ENCODE results near the gene CMTM7.

CMTM7 gene

DNA sequence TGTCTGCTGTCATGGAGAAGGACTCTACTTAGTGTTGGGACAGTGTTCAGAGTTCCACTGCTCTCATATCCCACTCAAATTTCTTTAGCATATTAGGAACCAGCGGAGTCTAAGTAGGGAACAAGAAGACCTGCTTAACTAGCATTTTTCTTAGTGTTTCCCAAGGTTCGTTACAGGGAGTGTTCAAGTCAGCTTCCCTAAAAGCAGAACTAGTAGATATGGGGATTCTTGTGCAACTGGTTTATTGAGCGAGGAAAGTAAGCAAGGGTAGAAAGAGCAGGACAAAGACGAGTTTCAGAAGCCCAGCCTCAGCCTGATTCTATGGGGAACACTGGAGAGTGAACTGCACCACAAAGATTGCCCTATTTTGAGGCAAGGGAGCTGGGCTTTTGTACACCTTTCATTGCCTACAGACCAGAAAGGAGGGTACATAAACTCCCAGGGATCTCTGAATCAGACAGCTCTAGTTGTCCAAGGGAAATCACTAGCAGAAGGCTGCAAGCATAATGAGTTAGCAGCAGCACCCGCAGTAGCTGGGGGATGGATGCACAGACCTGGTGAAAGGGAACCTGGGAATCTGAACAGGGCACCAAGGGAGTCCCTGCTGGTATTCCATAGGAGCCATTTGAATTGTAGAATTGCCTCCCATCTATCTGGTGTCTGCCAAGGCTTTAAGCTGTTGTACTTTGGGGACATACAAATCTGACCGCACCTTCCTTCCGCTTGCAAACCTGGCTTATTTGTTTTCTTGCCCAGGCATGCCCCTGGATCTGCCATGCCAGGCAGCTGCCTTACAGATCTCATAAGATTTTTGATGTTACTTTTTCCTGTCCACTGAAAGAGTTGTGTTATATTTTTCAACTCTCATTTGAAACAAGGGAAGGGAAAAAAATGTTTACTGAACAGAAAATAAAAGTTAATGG is 15.1 kb downstream of the CMTM7 start:
- Histone ChIP-seq H3K27me3 (ENCODE audit: control insufficient read depth, insufficient read depth, low read length) (no peaks in the 10 kb centered on the region), H3K4me3 (ENCODE audit: low read length) (no peak overlapping the region), H3K4me1 (ENCODE audit: control insufficient read depth, insufficient read depth, low read length) (no peaks in the 10 kb centered on the region), H3K9ac (ENCODE audit: low read length) (no peak overlapping the region), H3K36me3 (ENCODE audit: control insufficient read depth, insufficient read depth, low read length) (no peaks in the 10 kb centered on the region), H3K27ac (ENCODE audit: low read depth, low read length) (no peak overlapping the region)

DNA sequence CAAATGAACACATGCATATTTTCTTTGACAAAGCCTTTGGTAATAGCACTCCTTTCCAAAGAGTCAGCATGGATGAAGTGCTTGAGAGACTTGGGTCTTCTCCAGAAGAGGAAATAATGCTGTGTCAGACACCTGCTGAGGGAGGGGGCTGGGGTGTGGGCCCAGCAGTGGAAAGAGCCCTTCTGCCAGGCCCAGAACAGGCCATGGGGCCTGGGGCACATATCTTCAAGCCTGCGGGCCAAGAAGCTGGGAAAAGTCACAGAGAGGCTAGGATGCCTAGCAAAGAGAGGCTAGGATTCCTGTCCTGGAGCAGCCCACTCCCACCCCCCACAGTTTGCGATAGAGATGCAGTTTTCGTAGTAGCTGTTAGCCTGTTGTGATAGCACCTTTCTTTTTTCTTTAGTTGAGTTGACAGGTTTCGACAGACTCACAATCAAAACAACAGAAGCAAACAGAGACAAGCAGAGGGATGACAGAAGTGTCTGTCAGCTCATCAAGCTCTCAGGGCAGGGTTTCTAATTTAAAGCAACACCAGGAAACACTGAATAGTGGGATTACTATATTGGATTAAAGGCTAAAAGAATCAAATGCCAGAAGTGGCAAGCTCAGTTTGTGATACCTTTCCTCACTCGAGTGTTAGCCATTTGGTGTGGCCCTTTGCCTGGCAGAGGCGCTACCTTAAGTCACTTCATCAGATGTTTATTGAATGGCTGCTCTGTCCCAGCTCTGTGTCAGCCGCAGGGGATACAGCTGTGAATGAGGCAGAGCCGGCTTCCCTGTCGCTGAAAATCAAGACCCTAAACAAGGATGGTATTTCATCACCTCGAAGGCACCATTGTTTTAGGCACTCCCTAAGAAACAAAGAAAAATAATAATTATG is 19.0 kb downstream of the CMTM7 start:
- H3K4me3 ChIP-seq (ENCODE audit: low read length) = no peak overlapping the region
- no peak overlapping the region for H3K27ac ChIP-seq (ENCODE audit: low read depth, low read length)
- H3K4me1 ChIP-seq (ENCODE audit: control insufficient read depth, insufficient read depth, low read length) = no peaks in the 10 kb centered on the region
- H3K36me3 ChIP-seq (ENCODE audit: control insufficient read depth, insufficient read depth, low read length) = no peaks in the 10 kb centered on the region
- H3K9ac ChIP-seq (ENCODE audit: low read length) = no peak overlapping the region
- no peaks in the 10 kb centered on the region for H3K27me3 ChIP-seq (ENCODE audit: control insufficient read depth, insufficient read depth, low read length)

DNA sequence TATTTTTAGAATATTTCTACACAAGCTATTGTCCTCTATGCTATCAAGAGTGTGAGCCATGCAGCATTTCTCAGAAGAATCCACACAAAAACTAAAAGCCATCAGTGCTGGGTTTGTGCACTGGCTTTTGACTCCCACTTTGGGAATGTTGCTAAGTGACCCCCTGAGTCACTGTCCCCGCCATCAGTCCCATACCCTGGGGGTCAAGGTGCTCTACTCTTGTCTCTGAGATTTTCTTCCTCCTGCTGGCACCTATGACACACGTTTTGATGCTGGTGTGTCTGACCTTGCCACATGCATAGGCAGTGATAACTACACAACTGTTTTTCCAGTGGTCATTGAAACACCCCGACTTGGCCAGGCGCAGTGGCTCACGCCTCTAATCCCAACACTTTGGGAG is 19.8 kb downstream of the CMTM7 start:
- Histone ChIP-seq H3K27me3 (ENCODE audit: control insufficient read depth, insufficient read depth, low read length) (no peaks in the 10 kb centered on the region), H3K36me3 (ENCODE audit: control insufficient read depth, insufficient read depth, low read length) (no peaks in the 10 kb centered on the region), H3K4me1 (ENCODE audit: control insufficient read depth, insufficient read depth, low read length) (no peaks in the 10 kb centered on the region), H3K4me3 (ENCODE audit: low read length) (no peak overlapping the region), H3K9ac (ENCODE audit: low read length) (no peak overlapping the region), H3K27ac (ENCODE audit: low read depth, low read length) (no peak overlapping the region)

DNA sequence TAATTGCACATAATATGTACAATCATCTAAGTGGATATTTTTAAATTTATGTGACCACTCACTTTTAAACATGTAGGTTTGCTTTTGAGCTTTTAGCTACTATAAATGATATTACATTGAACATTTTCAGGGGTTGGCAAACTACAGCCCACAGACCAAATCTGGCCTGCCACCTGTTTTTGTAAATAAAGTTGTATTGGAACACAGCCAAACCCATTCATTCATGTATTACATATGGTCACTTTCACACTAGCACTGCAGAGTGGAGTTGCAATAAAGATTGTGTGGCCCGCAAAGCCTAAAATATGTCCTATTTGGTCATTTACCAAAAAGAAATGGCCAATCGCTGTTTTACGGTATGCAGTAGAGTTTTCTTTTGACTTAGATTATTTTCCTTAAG is 21.2 kb downstream of the CMTM7 start:
- no peaks in the 10 kb centered on the region for H3K36me3 ChIP-seq (ENCODE audit: control insufficient read depth, insufficient read depth, low read length)
- no peaks in the 10 kb centered on the region for H3K4me1 ChIP-seq (ENCODE audit: control insufficient read depth, insufficient read depth, low read length)
- no peaks in the 10 kb centered on the region for H3K27me3 ChIP-seq (ENCODE audit: control insufficient read depth, insufficient read depth, low read length)
- H3K9ac ChIP-seq (ENCODE audit: low read length) = no peak overlapping the region
- no peak overlapping the region for H3K27ac ChIP-seq (ENCODE audit: low read depth, low read length)
- H3K4me3 ChIP-seq (ENCODE audit: low read length) = no peak overlapping the region

DNA sequence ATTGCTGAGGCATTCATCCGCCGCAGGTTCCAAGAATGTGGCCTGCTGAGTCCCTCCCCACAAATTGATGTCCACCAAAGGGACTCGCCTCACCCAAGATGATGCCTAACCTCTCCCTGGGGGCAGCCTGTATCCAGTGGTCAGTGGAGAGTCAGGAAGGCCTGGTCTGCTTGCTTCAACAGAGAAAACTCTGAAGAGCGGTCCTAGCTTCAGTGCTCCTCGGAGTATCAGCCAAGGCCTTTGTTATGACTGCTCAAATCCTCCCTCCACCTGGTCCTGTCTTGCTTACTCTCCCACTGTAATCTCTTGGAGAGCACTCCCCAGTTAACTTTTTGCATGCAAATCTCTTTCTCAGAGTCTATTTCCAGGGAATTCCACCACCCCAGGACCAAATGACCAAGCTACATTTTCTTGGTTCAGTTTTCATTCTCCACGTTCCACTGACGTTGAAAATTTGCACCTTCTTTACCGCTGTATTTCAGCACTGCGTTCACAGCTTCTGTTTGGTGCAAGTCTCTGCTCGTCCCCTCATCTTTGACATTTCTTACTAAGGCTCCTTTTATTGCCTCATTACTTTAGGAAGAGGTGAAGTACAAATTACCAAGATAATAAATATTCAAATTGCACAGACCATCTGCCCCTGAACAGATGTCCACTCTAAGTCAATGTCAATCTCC is 22.3 kb downstream of the CMTM7 start:
- H3K4me1 ChIP-seq (ENCODE audit: control insufficient read depth, insufficient read depth, low read length) = no peaks in the 10 kb centered on the region
- no peak overlapping the region for H3K9ac ChIP-seq (ENCODE audit: low read length)
- H3K36me3 ChIP-seq (ENCODE audit: control insufficient read depth, insufficient read depth, low read length) = no peaks in the 10 kb centered on the region
- H3K27ac ChIP-seq (ENCODE audit: low read depth, low read length) = no peak overlapping the region
- no peaks in the 10 kb centered on the region for H3K27me3 ChIP-seq (ENCODE audit: control insufficient read depth, insufficient read depth, low read length)
- H3K4me3 ChIP-seq (ENCODE audit: low read length) = no peak overlapping the region

DNA sequence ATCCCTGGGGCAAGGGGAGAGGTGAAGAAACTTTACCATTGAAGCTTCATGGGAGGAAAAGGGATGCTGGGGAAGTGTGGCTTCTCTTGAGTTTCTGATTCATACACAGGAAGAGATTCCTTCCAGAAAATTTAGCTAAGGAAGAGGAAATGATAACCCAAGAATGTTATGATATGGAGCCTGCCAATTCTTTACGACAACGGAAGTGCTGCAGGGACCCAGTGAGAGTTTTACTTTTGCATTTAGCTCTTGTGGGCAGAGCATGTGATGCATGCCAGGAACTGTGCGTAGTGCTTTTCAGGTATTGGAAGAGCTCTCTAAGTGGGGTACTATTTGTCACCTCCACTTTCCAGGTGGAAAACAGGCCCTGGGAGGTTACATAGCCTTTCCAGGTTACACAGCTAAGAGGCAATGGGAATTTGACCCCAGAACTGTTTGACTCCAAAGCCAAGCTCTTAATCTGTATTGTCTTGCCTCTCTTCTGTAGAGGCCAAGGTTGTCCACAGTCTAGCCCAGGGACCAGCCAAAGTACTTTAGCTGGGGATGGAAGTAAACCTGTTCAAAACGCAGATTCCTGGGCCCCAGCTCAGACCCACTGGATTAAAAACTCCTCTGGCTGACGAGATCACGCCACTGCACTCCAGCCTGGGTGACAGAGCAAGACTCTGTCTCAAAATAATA is 23.0 kb downstream of the CMTM7 start:
- Histone ChIP-seq H3K27ac (ENCODE audit: low read depth, low read length) (no peak overlapping the region), H3K36me3 (ENCODE audit: control insufficient read depth, insufficient read depth, low read length) (no peaks in the 10 kb centered on the region), H3K4me1 (ENCODE audit: control insufficient read depth, insufficient read depth, low read length) (no peaks in the 10 kb centered on the region), H3K27me3 (ENCODE audit: control insufficient read depth, insufficient read depth, low read length) (no peaks in the 10 kb centered on the region), H3K4me3 (ENCODE audit: low read length) (no peak overlapping the region), H3K9ac (ENCODE audit: low read length) (no peak overlapping the region)

DNA sequence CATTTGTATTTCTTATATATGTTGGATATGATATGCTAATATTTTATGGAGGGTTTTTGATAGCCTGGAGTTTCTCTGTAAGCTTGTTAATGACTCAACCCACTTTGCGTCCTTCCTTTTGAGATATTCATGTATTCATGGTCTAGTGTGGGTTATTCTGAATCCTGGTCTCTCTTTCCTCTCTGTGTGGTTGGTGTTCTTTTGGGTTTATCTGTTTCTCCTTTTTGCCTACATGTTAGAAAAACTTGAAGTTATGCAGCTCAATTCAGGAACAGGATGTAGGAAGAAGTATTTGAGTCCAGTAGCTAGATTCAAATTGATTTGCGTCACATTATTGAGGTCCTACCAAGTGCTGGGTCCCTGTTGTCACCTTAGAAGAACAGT is 28.1 kb downstream of the CMTM7 start:
- Histone ChIP-seq H3K27me3 (ENCODE audit: control insufficient read depth, insufficient read depth, low read length) (no peaks in the 10 kb centered on the region), H3K9ac (ENCODE audit: low read length) (no peak overlapping the region), H3K36me3 (ENCODE audit: control insufficient read depth, insufficient read depth, low read length) (no peaks in the 10 kb centered on the region), H3K27ac (ENCODE audit: low read depth, low read length) (no peak overlapping the region), H3K4me1 (ENCODE audit: control insufficient read depth, insufficient read depth, low read length) (peaks cover 13% of the 10 kb centered on the region), H3K4me3 (ENCODE audit: low read length) (no peak overlapping the region)

DNA sequence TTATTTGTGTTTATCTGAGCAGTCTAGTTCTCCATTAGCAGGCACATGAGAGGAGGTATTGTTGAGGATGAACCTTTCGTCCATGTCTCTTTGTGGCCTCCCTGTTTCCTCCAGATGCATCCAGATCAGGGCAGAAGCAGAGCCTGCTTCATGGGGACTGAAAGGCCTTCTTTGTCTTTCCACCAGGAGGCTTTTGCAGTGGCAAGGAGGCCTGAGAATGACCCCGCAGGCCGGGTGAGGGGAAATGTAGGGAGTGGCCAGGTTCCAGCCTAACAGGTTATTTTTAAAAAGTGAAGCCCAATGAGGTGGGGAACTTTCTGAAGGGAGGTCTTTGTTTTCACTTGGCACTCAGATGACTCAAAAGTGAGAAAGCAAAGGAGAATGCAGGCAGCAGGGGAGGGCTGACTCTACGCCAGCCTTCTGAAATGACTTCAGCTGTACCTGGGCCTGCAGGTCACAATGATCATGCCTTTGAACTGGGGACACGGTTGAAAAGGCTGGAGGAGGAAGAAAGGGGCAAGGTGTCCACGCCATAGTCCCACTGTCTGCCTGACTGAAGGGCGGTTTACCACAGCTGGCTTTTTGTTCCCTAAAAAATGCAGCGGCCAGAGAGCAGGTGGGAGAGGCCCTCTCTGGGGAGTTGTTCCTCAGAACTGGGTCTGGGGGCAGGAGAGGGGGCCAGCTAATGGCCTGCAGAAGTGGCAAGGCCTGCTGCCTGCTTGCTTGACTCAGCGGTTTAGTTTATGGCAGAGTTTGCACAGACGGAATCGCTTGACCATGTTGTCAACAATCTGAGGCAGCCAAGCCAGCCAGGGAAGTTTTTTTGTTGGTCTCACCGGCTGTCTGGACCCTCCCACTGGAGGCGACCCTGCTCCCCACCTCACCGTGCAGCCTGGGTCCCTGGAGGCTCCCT is 28.7 kb downstream of the CMTM7 start:
- Histone ChIP-seq H3K9ac (ENCODE audit: low read length) (no peak overlapping the region), H3K4me1 (ENCODE audit: control insufficient read depth, insufficient read depth, low read length) (peaks cover 13% of the 10 kb centered on the region)

DNA sequence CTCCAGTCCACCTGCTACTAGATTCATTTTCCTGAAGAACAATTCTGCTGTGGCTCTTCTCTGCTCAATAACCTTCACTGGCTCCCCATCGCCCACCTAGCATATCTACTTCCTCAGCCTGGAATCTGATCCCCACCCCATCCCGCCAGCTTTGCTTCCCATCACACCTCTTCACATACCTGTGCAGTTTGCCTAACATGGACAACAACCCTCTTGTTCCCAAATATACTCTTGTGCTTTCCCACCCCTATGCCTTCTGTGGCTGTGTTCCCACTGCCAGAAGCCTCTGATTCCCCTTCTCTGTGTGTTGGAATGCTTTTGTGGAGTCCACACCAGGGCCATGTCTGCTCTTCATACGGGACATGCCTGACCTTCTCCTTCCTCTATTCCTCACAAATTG is 29.5 kb downstream of the CMTM7 start:
- peak overlapping the region; percentile 18 for H3K27ac ChIP-seq (ENCODE audit: low read depth, low read length)
- H3K4me1 ChIP-seq (ENCODE audit: control insufficient read depth, insufficient read depth, low read length) = peaks cover 13% of the 10 kb centered on the region
- no peak overlapping the region for H3K4me3 ChIP-seq (ENCODE audit: low read length)
- no peaks in the 10 kb centered on the region for H3K27me3 ChIP-seq (ENCODE audit: control insufficient read depth, insufficient read depth, low read length)
- H3K9ac ChIP-seq (ENCODE audit: low read length) = no peak overlapping the region
- no peaks in the 10 kb centered on the region for H3K36me3 ChIP-seq (ENCODE audit: control insufficient read depth, insufficient read depth, low read length)

More for the DNA sequence above, 28.7 kb downstream of the CMTM7 start:
- Histone ChIP-seq H3K36me3 (ENCODE audit: control insufficient read depth, insufficient read depth, low read length) (no peaks in the 10 kb centered on the region), H3K27ac (ENCODE audit: low read depth, low read length) (no peak overlapping the region), H3K27me3 (ENCODE audit: control insufficient read depth, insufficient read depth, low read length) (no peaks in the 10 kb centered on the region), H3K4me3 (ENCODE audit: low read length) (no peak overlapping the region)

DNA sequence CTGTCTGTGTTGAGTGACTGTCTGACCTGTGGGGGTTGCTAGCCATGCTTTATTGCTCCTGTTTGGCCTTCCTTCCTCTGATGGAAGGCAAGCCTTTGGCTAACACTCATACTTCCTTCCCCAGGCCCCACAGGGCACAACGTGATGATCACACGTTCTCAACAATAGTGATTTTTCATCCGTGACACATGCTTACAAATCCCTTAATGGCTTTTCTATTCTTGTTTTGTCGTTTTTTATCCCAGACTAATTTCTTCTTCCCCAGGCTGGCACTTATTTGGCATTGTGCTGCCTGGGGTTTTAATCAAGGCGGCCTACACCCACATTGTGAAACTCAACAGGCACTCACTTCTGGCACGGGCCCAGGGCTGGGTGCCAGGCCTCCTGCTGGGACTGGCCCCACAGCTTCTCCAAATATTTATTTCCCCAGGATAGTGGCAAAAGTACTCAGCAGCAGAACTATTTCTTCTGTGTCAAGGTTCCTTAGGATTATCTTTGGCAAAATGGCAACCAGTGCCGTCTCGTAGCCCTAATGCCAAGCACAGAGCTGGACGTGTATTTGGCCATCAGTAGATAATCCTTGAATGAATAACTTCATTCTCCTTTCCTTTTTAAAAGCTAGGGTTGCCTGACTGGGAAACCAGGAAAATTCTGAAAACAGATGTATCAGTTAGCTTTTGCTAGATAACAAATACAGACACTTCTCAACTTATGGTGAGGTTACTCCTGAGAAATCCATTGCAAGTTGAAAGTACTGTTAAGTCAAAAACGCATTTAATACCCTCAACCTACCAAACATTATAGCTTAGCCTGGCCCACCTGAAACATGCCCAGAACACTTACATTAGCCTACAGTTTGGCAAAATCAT is 30.6 kb downstream of the CMTM7 start:
- Histone ChIP-seq H3K27me3 (ENCODE audit: control insufficient read depth, insufficient read depth, low read length) (no peaks in the 10 kb centered on the region), H3K27ac (ENCODE audit: low read depth, low read length) (peak overlapping the region; percentile 18), H3K4me1 (ENCODE audit: control insufficient read depth, insufficient read depth, low read length) (peaks cover 13% of the 10 kb centered on the region), H3K9ac (ENCODE audit: low read length) (no peak overlapping the region), H3K4me3 (ENCODE audit: low read length) (no peak overlapping the region), H3K36me3 (ENCODE audit: control insufficient read depth, insufficient read depth, low read length) (no peaks in the 10 kb centered on the region)

Measured in rectal smooth muscle tissue (tissue), 1 donor.